Panc1 (cell line): Measurements from ENCODE around the gene SUMF1. TPM values are rescaled to one million over a fixed set of nuclear protein-coding genes. Genes with fewer than 3 reads are reported as not detected.

Experiments used
- ATAC-seq: fragments of 200-7000 bp; cut with Tn5 transposase; 2 replicates; pipeline ENCODE4 v1.9.1; 2020; ENCODE audit warnings: mild to moderate bottlenecking, moderate library complexity
- BruUV-seq: library from RNA; stranded (reverse); fragments of 400-500 nt; replicated peaks from 2 replicates; lab custom pipeline; 2021; lab: Mats Ljungman, UMichigan
- CTCF ChIA-PET: fragments of 300-600 bp; sonication (Branson Sonifier 250); formaldehyde crosslinking; loops from one replicate; lab custom pipeline; 2022; ENCODE audit warnings: antibody characterized with exemption; lab: Charles Lee
- POLR2A ChIA-PET: fragments of 300-600 bp; sonication (Branson Sonifier 250); formaldehyde crosslinking; loops from one replicate; lab custom pipeline; 2022; ENCODE audit warnings: antibody characterized with exemption; lab: Charles Lee
- DNase-seq: peaks from one replicate; pipeline ENCODE4 v3.0.0-alpha.2; 2010; ENCODE audit warnings: low read depth, low spot score
- H3K27ac ChIP-seq: 2 replicates; pipeline ENCODE4 v1.5.1; 2011; ENCODE audit warnings: mild to moderate bottlenecking, low read length, inconsistent platforms
- H3K27me3 ChIP-seq: fragments of 200-500 bp; sonication (Bioruptor generic); 2 replicates; pipeline ENCODE4 v1.6.0; 2014; ENCODE audit warnings: low read length, inconsistent platforms; ENCODE audit not compliant: control insufficient read depth, insufficient read depth
- H3K36me3 ChIP-seq: fragments of 200-500 bp; sonication (Bioruptor generic); 2 replicates; pipeline ENCODE4 v1.5.1; 2014; ENCODE audit warnings: inconsistent platforms, mild to moderate bottlenecking, low read length, moderate library complexity; ENCODE audit not compliant: control insufficient read depth, insufficient read depth
- H3K4me1 ChIP-seq: 2 replicates; pipeline ENCODE4 v1.5.1; 2011; ENCODE audit warnings: inconsistent platforms, mild to moderate bottlenecking, low read length, moderate library complexity; ENCODE audit not compliant: control insufficient read depth, insufficient read depth
- H3K4me3 ChIP-seq, 2 experiments: 2 replicates each; pipeline ENCODE4 v1.5.1; 2011 to 2012; ENCODE audit warnings: low read depth in 2 of 2, low read length in 2 of 2, mild to moderate bottlenecking in 2 of 2, inconsistent platforms in 1 of 2, moderate library complexity in 1 of 2
- H3K9me3 ChIP-seq: fragments of 200-500 bp; sonication (Bioruptor generic); 2 replicates; pipeline ENCODE4 v1.5.1; 2014; ENCODE audit warnings: low read depth, mild to moderate bottlenecking, inconsistent platforms, low read length, moderate library complexity; ENCODE audit not compliant: control insufficient read depth, insufficient read depth
- POLR2AphosphoS5 ChIP-seq: IDR thresholded peaks from 2 replicates; pipeline ENCODE4 v1.6.1; 2012; ENCODE audit warnings: mild to moderate bottlenecking, low read depth, low read length, moderate library complexity
- SIN3A ChIP-seq: IDR thresholded peaks from 2 replicates; pipeline ENCODE4 v1.6.1; 2012; ENCODE audit warnings: low read depth, mild to moderate bottlenecking, low read length, moderate library complexity, borderline replicate concordance; ENCODE audit not compliant: insufficient read depth
- TCF7L2 ChIP-seq: IDR thresholded peaks from 2 replicates; pipeline ENCODE4 v1.6.1; 2011; ENCODE audit warnings: mild to moderate bottlenecking, low read depth, low read length, inconsistent platforms
- in situ Hi-C: cut with HindIII; loops from 2 replicates; pipeline ENCODE4 v1.10.0; 2016; ENCODE audit warnings: low sequenced_read_pairs, low pct_unique_long_range_greater_than_20kb
- intact Hi-C: fragments of 100-400 bp; cut with micrococcal nuclease; formaldehyde crosslinking; loops from one replicate; pipeline ENCODE4 v1.10.0; 2022; ENCODE audit not compliant: unreplicated experiment
- total RNA-seq: library from RNA; stranded (reverse); gene quantifications from one replicate; pipeline ENCODE4 v1.2.1, GENCODE V29; 2021; ENCODE audit not compliant: unreplicated experiment
- TF ChIP-seq, protein P1 (sequence below): fragments of 450-650 bp; IDR thresholded peaks from 2 replicates; pipeline ENCODE4 v1.5.1; 2017; ENCODE audit warnings: mild to moderate bottlenecking
- TF ChIP-seq, protein P2 (sequence below), 2 experiments: IDR thresholded peaks; 2 replicates each; pipeline ENCODE4 v1.6.1; 2011 to 2012; ENCODE audit warnings: low read depth in 2 of 2, control low read depth in 1 of 2, low read length in 1 of 2, mild to moderate bottlenecking in 1 of 2, moderate library complexity in 1 of 2; ENCODE audit not compliant: insufficient read depth in 1 of 2

Gene SUMF1
- total RNA-seq, 1 experiment from 2014 or later: 15.5 TPM

- ATAC-seq (no peak), DNase-seq (no peak)
- Histone ChIP-seq H3K27me3 (no peaks in the 10 kb centered on the region), H3K36me3 (no peaks in the 10 kb centered on the region), H3K4me1 (no peaks in the 10 kb centered on the region), H3K9me3 (no peaks in the 10 kb centered on the region), H3K27ac (no peak overlapping the region), H3K4me3 (no peak overlapping the region)
- TF ChIP-seq SIN3A (no peak), TCF7L2 (no peak), POLR2AphosphoS5 (no peak)
- TF ChIP-seq, protein P1, sequence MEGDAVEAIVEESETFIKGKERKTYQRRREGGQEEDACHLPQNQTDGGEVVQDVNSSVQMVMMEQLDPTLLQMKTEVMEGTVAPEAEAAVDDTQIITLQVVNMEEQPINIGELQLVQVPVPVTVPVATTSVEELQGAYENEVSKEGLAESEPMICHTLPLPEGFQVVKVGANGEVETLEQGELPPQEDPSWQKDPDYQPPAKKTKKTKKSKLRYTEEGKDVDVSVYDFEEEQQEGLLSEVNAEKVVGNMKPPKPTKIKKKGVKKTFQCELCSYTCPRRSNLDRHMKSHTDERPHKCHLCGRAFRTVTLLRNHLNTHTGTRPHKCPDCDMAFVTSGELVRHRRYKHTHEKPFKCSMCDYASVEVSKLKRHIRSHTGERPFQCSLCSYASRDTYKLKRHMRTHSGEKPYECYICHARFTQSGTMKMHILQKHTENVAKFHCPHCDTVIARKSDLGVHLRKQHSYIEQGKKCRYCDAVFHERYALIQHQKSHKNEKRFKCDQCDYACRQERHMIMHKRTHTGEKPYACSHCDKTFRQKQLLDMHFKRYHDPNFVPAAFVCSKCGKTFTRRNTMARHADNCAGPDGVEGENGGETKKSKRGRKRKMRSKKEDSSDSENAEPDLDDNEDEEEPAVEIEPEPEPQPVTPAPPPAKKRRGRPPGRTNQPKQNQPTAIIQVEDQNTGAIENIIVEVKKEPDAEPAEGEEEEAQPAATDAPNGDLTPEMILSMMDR: no peak
- TF ChIP-seq, protein P2, sequence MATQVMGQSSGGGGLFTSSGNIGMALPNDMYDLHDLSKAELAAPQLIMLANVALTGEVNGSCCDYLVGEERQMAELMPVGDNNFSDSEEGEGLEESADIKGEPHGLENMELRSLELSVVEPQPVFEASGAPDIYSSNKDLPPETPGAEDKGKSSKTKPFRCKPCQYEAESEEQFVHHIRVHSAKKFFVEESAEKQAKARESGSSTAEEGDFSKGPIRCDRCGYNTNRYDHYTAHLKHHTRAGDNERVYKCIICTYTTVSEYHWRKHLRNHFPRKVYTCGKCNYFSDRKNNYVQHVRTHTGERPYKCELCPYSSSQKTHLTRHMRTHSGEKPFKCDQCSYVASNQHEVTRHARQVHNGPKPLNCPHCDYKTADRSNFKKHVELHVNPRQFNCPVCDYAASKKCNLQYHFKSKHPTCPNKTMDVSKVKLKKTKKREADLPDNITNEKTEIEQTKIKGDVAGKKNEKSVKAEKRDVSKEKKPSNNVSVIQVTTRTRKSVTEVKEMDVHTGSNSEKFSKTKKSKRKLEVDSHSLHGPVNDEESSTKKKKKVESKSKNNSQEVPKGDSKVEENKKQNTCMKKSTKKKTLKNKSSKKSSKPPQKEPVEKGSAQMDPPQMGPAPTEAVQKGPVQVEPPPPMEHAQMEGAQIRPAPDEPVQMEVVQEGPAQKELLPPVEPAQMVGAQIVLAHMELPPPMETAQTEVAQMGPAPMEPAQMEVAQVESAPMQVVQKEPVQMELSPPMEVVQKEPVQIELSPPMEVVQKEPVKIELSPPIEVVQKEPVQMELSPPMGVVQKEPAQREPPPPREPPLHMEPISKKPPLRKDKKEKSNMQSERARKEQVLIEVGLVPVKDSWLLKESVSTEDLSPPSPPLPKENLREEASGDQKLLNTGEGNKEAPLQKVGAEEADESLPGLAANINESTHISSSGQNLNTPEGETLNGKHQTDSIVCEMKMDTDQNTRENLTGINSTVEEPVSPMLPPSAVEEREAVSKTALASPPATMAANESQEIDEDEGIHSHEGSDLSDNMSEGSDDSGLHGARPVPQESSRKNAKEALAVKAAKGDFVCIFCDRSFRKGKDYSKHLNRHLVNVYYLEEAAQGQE (IDR thresholded peaks at IDR 0.05; ENCODE audit: insufficient read depth in 1 of 2, low read depth in 2 of 2, low read length in 1 of 2): no peak
- intact Hi-C loops (no loop called here), in situ Hi-C loops (no loop called here)
- CTCF ChIA-PET: no interaction called here
- POLR2A ChIA-PET: no interaction called here
- BruUV-seq: no TSS peak
These were observed 39.5 kb upstream of the SUMF1 start for GRCh38 chr3:4506559-4507023.

DNA sequence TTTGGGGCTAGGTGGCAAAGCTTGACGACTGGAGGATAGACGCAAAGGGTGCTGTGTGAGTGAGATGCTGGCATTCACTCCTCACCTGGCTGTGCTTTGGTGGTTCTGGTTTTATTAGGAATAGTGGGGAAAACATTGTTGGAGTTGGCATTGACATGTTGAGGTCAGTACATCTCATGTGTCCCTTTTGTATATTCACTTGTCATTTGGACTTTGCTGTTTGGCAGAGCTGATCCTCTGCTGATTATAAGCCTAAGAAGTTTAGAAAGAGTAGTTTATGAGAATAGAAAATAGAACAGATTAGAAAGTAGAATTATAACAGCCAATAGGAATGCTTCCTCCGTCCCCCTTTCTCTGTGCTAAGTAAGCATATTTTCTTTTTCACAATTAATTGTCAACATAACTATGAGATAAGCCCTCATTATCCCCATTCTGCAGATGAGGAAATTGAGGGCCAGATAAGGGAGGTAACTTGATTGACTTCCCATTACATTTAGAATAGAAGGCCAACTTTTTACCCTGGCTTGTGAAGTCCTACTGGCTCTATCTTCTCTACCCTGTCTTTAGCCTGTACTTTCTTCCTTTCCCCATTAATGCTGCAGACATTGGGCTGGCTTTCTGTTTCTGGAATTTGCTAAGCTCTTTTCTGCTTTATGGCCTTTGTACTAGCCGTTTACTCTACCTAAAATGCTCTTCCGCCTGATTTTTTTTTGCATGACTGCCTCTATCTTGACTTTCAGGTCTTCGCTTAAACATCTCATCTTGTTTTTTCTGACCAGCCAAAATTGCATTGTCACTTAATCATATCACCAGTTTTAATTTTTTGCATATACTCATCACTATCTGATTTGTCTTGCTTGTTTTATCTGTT is 38.9 kb upstream of the SUMF1 start:
- CTCF ChIA-PET: no interaction called here
- Histone ChIP-seq H3K27ac (no peak overlapping the region), H3K9me3 (no peaks in the 10 kb centered on the region), H3K36me3 (no peaks in the 10 kb centered on the region), H3K27me3 (no peaks in the 10 kb centered on the region), H3K4me1 (no peaks in the 10 kb centered on the region), H3K4me3 (no peak overlapping the region)
- POLR2A ChIA-PET: no interaction called here
- TF ChIP-seq, protein P1: no peak
- TF ChIP-seq SIN3A: no peak
- TF ChIP-seq POLR2AphosphoS5: no peak
- TF ChIP-seq, protein P2 (IDR thresholded peaks at IDR 0.05; ENCODE audit: insufficient read depth in 1 of 2, low read depth in 2 of 2, low read length in 1 of 2): no peak
- TF ChIP-seq TCF7L2: no peak
- intact Hi-C loops (no loop called here), in situ Hi-C loops (no loop called here)
- no peak for DNase-seq
- BruUV-seq: no TSS peak
- no peak for ATAC-seq
